Upper lobe of right lung (tissue), 1 donor: ENCODE data around the gene PDE4A. TPM values are rescaled to one million over a fixed set of nuclear protein-coding genes. Genes with fewer than 3 reads are reported as not detected.
"Not testable (repeated sequence)": the region's sequence is repeated elsewhere in the genome, so short reads cannot be mapped to it uniquely, and the experiment has no call there.

Experiments used
- ATAC-seq: fragments of 200-7000 bp; cut with Tn5 transposase; one replicate; pipeline ENCODE4 v1.9.1; 2020; ENCODE audit warnings: mild to moderate bottlenecking, moderate library complexity
- DNase-seq: peaks from one replicate; pipeline ENCODE4 v3.0.0-alpha.2; 2020
- H3K27ac ChIP-seq: fragments of 200-600 bp; one replicate; pipeline ENCODE4 v1.8.0; 2022
- H3K27me3 ChIP-seq: fragments of 200-600 bp; one replicate; pipeline ENCODE4 v1.8.0; 2022; ENCODE audit warnings: mild to moderate bottlenecking
- H3K36me3 ChIP-seq: fragments of 200-600 bp; one replicate; pipeline ENCODE4 v1.8.0; 2022
- H3K4me1 ChIP-seq: fragments of 200-600 bp; one replicate; pipeline ENCODE4 v1.8.0; 2022
- H3K4me3 ChIP-seq: fragments of 200-600 bp; one replicate; pipeline ENCODE4 v1.8.0; 2022; ENCODE audit warnings: mild to moderate bottlenecking
- H3K9me3 ChIP-seq: fragments of 200-600 bp; one replicate; pipeline ENCODE4 v1.8.0; 2022
- intact Hi-C: fragments of 100-400 bp; cut with DNase I; formaldehyde crosslinking; loops from one replicate; pipeline ENCODE4 v1.11.0; 2022
- total RNA-seq: library from RNA; stranded (reverse); fragmentation: NEBNext Ultra II Directional; extraction: Animal tissue kit (Norgen Biotek cat#: 25700); gene quantifications from one replicate; pipeline ENCODE4 v1.2.1, GENCODE V29; 2021
- TF ChIP-seq, protein P1 (sequence below): fragments of 200-600 bp; IDR thresholded peaks from one replicate; pipeline ENCODE4 v1.8.0; 2022; ENCODE audit warnings: antibody characterized with exemption
- donor health status: DM: no; HTN: yes; CAD: no; lungs with severe emphysema.

Gene PDE4A
- total RNA-seq, 1 donor from 2014 or later, result 35.5 TPM

DNA sequence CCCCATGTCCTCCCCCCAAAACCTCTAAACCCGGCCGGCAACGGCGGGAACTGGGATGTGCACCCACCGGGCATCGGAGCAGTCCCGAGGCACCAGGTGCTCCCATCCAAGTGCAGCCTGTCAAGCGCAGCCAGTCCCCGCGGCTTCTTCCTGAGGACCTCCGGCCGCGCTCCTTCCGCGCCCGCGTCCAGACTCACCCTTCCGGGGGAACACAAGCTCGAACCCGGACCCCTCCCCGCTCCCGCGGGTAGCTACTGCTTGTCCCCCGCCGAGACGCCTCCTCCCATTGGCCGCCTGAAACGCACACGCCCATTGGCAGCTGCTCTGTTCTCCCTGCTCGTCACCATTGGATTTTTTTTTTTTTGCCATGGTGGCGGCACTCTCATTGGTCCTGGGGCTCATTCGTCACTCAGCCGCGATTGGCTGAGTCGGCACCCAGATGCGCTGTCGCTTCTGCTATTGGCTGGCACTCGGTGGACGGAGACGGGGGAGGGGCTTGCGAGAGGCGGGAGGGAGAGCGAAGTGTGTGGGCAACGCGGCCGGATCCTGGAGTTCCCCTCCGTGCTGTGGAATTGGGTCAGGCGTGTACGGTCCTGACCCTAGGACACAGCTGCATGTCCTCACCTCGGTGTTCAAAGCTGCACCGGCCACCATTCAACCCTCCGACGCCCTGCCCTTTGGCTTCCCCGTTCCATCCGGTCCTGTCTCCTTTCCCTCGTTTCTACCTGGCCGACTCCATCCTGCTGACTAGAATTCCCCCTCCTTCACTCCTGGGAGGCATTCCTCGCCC is 39.8 kb upstream of the PDE4A start, which contains the start of gene TYK2:
TYK2 (minus strand) TSS at position 260 of the 790 bp plus-strand sequence. CDS start 2,166 bp downstream, outside the sequence.
- H3K36me3 ChIP-seq, result peaks cover 17% of the 10 kb centered on the region
- intact Hi-C loops, result no loop called here
- ATAC-seq (peak; percentile 98), DNase-seq (peak; percentile 98)
- no peaks in the 10 kb centered on the region for H3K27me3 ChIP-seq
- no peaks in the 10 kb centered on the region for H3K9me3 ChIP-seq
- TF ChIP-seq, protein P1, sequence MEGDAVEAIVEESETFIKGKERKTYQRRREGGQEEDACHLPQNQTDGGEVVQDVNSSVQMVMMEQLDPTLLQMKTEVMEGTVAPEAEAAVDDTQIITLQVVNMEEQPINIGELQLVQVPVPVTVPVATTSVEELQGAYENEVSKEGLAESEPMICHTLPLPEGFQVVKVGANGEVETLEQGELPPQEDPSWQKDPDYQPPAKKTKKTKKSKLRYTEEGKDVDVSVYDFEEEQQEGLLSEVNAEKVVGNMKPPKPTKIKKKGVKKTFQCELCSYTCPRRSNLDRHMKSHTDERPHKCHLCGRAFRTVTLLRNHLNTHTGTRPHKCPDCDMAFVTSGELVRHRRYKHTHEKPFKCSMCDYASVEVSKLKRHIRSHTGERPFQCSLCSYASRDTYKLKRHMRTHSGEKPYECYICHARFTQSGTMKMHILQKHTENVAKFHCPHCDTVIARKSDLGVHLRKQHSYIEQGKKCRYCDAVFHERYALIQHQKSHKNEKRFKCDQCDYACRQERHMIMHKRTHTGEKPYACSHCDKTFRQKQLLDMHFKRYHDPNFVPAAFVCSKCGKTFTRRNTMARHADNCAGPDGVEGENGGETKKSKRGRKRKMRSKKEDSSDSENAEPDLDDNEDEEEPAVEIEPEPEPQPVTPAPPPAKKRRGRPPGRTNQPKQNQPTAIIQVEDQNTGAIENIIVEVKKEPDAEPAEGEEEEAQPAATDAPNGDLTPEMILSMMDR, result no peak
- peak within 1 kb of the TSS; percentile 85 for H3K27ac ChIP-seq
- H3K4me3 ChIP-seq, result peak within 1 kb of the TSS; percentile 91
- H3K4me1 ChIP-seq, result peaks cover 15% of the 10 kb centered on the region

DNA sequence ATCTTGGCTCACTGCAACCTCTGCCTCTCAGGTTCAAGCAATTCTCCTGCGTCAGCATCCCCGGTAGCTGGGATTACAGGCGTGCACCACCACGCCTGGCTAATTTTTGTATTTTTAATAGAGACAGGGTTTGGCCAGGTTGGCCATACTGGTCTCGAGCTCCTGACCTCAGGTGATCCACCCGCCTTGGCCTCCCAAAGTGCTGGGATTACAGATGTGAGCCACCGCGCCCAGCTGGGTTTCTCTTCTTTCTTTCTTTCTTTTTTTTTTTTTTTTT is 37.2 kb upstream of the PDE4A start:
- H3K4me3 ChIP-seq, H3K27me3 ChIP-seq, H3K27ac ChIP-seq, H3K9me3 ChIP-seq, intact Hi-C loops, DNase-seq, ATAC-seq: not testable (repeated sequence)
- Histone ChIP-seq H3K36me3 (peaks cover 11% of the 10 kb centered on the region), H3K4me1 (peaks cover 15% of the 10 kb centered on the region)

DNA sequence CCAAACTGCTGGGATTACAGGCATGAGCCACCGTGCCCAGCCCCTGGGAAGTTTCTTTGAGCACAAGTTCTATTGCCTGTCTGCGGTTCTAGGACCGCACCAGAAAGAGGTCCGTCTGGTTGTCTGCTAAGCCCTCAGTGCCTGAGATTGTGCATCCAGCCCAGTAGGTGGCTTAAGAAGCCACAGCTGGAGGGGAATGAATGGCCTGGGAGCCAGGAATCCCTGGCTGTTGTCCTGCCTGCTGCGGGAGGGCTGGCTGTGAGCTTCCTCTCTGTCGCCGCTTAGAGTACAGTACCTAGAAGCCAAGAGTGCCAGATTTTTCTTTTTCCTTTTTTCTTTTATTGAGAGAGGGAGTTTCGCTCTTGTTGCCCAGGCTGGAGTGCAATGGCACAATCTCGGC is 35.8 kb upstream of the PDE4A start:
- H3K36me3 ChIP-seq, result no peaks in the 10 kb centered on the region
- intact Hi-C loops, result no loop called here
- H3K4me1 ChIP-seq, result peaks cover 10% of the 10 kb centered on the region
- no peak overlapping the region for H3K4me3 ChIP-seq
- H3K27ac ChIP-seq, result no peak overlapping the region
- H3K9me3 ChIP-seq, result no peaks in the 10 kb centered on the region
- TF ChIP-seq, protein P1, result no peak
- H3K27me3 ChIP-seq, result no peaks in the 10 kb centered on the region
- DNase-seq, result no peak
- ATAC-seq, result no peak

DNA sequence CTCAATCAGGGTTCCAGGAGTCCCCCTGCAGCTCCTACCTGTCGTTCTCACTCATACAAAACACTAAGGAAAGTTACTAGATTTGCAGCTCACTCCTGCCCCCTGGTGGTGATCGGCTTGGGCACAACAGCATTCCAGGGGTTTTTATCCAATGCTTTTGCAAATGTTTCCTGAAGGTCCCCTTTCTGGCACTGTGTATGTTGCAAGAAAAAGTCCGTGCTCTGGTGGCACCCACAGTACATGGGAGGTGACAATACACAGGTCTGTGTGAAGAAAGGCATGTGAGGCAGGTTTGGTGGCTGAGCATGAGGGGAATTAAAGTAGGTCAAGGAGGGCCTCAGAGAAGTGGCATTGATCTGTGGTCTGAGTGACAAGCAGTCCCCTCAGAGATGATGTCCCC is 31.4 kb upstream of the PDE4A start:
- H3K36me3 ChIP-seq, result peaks cover 31% of the 10 kb centered on the region
- H3K9me3 ChIP-seq, result no peaks in the 10 kb centered on the region
- H3K27ac ChIP-seq, result no peak overlapping the region
- H3K4me1 ChIP-seq, result no peaks in the 10 kb centered on the region
- no peak overlapping the region for H3K4me3 ChIP-seq
- H3K27me3 ChIP-seq, result no peaks in the 10 kb centered on the region
- DNase-seq (peak; percentile 88), ATAC-seq (peak; percentile 85)
- intact Hi-C loops, result loop anchor here (2.0 kb wide), 1 partner anchor 120 kb away; no protein-coding TSS in a partner anchor
- TF ChIP-seq, protein P1, result peak; percentile 95

DNA sequence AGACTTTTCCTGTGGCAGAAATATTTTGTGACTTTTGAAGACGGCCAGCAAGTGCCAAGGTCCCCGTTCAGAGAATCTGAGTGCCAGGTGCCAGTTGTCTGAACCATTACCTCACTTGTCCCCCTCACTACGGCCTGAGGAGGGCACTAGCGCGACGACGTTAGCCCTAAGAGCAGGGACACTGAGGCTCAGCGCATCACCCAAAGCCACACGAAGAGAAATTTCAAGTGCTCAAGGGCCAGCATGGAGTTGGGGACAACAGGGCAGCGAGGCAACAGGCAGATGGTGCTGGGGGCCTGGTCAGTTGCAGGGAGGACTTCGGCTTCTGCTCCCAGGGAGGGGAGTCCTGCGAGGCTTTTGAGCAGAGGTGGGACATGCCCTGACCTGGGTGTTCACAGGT is 30.5 kb upstream of the PDE4A start:
- DNase-seq, result no peak
- intact Hi-C loops, result loop anchor here (2.0 kb wide), 1 partner anchor 121 kb away; no protein-coding TSS in a partner anchor
- Histone ChIP-seq H3K4me3 (no peak overlapping the region), H3K36me3 (peaks cover 40% of the 10 kb centered on the region), H3K27ac (no peak overlapping the region), H3K27me3 (no peaks in the 10 kb centered on the region), H3K4me1 (no peaks in the 10 kb centered on the region), H3K9me3 (no peaks in the 10 kb centered on the region)
- TF ChIP-seq, protein P1, result no peak
- no peak for ATAC-seq

DNA sequence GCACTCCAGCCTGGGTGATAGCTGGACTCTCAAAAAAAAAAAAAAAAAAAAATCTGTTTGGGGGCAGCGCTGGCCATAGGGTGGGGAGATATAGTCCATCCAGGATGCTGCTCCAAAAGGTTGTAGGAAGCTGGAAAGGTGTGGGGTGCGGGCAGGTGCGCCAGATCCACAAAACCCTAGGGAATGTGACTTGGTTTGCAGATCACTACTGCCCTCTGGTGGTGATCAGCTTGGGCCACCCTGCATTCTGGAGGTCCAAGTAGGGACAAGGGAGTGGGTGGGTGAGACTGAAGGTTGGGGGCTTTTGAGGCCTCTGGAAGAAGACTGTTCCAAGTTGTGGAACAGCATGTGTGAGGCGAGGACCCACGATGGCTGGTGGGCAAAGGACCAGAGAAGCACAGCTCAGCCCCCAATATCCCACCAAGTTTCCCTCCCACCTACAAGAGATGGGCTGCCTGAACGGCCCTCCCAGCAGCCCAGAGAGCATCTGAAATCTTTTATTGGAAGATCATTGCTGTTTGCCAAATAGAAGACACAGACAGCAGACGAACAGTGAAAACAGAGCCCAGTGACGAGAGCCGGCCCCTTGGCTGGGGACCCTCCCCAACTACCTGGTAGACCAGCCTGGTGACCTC is 29.6 kb upstream of the PDE4A start:
- ATAC-seq, result peak; percentile 86
- H3K4me3 ChIP-seq, result no peak overlapping the region
- no peaks in the 10 kb centered on the region for H3K4me1 ChIP-seq
- H3K36me3 ChIP-seq, result peaks cover 49% of the 10 kb centered on the region
- peak; percentile 77 for DNase-seq
- no peaks in the 10 kb centered on the region for H3K9me3 ChIP-seq
- no peaks in the 10 kb centered on the region for H3K27me3 ChIP-seq
- no peak overlapping the region for H3K27ac ChIP-seq
- intact Hi-C loops, result no loop called here
- TF ChIP-seq, protein P1, result peak; percentile 84
